Measurements from ENCODE around the gene DUS2.

DNA sequence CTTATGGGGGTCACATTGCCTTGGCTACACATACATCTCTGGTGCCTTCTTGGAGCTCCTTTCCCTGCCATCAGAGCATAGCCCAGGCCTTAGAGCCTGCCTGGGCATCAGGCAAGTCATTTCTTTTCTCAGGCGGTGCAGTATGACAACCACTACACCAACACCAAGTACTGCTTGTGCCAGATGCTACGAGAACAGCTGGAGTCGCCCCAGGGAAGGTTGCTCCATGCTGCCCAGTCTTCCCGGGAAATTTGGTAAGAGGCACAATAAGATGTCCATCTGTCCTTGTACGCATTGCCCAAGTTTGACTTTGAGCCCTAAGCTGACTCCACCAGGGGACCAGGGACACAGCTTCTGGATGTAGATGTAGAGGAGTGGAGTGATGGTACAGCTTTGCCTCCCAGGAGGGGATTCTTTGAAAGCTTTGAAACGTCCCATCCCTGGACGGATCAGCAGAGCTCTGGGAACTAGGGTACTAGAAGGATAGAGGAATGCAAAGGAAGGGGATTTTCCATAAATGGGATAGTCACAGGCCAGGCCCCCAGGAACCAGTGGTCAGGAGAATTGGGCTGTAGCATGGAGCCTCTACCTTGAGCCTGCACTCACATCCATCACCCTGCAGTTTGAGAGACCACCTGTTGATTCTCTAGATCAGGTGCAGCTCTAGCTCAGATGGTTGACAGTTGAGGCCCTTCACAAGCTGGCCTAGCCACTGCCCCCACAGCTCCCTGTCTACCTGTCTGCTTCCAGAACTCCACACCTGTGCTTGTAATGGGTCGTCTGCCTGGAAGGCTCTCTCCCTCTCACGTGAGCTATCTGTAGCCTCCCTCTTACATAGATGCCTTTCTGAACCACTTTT is 51.0 kb downstream of the DUS2 start:
- TF ChIP-seq, protein P1, sequence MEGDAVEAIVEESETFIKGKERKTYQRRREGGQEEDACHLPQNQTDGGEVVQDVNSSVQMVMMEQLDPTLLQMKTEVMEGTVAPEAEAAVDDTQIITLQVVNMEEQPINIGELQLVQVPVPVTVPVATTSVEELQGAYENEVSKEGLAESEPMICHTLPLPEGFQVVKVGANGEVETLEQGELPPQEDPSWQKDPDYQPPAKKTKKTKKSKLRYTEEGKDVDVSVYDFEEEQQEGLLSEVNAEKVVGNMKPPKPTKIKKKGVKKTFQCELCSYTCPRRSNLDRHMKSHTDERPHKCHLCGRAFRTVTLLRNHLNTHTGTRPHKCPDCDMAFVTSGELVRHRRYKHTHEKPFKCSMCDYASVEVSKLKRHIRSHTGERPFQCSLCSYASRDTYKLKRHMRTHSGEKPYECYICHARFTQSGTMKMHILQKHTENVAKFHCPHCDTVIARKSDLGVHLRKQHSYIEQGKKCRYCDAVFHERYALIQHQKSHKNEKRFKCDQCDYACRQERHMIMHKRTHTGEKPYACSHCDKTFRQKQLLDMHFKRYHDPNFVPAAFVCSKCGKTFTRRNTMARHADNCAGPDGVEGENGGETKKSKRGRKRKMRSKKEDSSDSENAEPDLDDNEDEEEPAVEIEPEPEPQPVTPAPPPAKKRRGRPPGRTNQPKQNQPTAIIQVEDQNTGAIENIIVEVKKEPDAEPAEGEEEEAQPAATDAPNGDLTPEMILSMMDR (IDR thresholded peaks at IDR 0.05) = no peak
- TF ChIP-seq POLR2A (IDR thresholded peaks at IDR 0.05) = no peak
